KMS-11 (cell line): ENCODE results near the gene C10orf71.

Experiments
- H2AFZ ChIP-seq: fragments of 200-600 bp; sonication (generic); 2 replicates; pipeline ENCODE4 v1.6.1; 2016; ENCODE audit warnings: antibody characterized with exemption, mixed run types, low read depth
- H3K27ac ChIP-seq: fragments of 200-600 bp; sonication (generic); 2 replicates; pipeline ENCODE4 v1.6.1; 2016; ENCODE audit warnings: mild to moderate bottlenecking, mixed run types
- H3K27me3 ChIP-seq: fragments of 200-600 bp; sonication (generic); 2 replicates; pipeline ENCODE4 v1.6.1; 2017; ENCODE audit warnings: mild to moderate bottlenecking, low read depth, mixed run types, moderate library complexity; ENCODE audit not compliant: insufficient read depth
- H3K36me3 ChIP-seq: fragments of 200-600 bp; sonication (generic); 2 replicates; pipeline ENCODE4 v1.6.1; 2017; ENCODE audit warnings: mild to moderate bottlenecking, mixed run types; ENCODE audit not compliant: insufficient read depth
- H3K4me1 ChIP-seq: fragments of 200-600 bp; sonication (generic); 2 replicates; pipeline ENCODE4 v1.6.1; 2016; ENCODE audit warnings: mild to moderate bottlenecking, low read depth, mixed run types; ENCODE audit not compliant: poor library complexity, severe bottlenecking
- H3K4me2 ChIP-seq: fragments of 200-600 bp; sonication (generic); 2 replicates; pipeline ENCODE4 v1.7.0; 2016; ENCODE audit warnings: mild to moderate bottlenecking, mixed run types
- H3K4me3 ChIP-seq: fragments of 200-600 bp; sonication (generic); IDR thresholded peaks from 2 replicates; pipeline ENCODE4 v1.6.1; 2017; ENCODE audit warnings: low read depth, low read length, mixed read lengths; ENCODE audit not compliant: insufficient read depth
- H3K79me2 ChIP-seq: fragments of 200-600 bp; sonication (generic); 2 replicates; pipeline ENCODE4 v1.6.1; 2016; ENCODE audit warnings: low read depth, mixed run types; ENCODE audit not compliant: insufficient read depth
- H3K9ac ChIP-seq: fragments of 200-600 bp; sonication (generic); 2 replicates; pipeline ENCODE4 v1.6.1; 2016; ENCODE audit warnings: mild to moderate bottlenecking, mixed run types
- H4K20me1 ChIP-seq: fragments of 200-600 bp; sonication (generic); 2 replicates; pipeline ENCODE4 v1.6.1; 2016; ENCODE audit warnings: mild to moderate bottlenecking, mixed run types; ENCODE audit not compliant: insufficient read depth
- TF ChIP-seq, protein P1 (sequence below): fragments of 200-600 bp; sonication (generic); conservative IDR thresholded peaks from 2 replicates; pipeline ENCODE4 v1.6.1; 2017; ENCODE audit warnings: low read depth, mild to moderate bottlenecking, antibody characterized with exemption, low read length, moderate library complexity, mixed read lengths

Gene C10orf71

GRCh38 chr10:49292565-49293207, 6.3 kb upstream of the C10orf71 start:
- Histone ChIP-seq H3K9ac (no peak overlapping the region), H3K27ac (no peak overlapping the region), H3K4me2 (no peak overlapping the region), H2AFZ (no peak overlapping the region), H3K4me3 (no peak overlapping the region), H4K20me1 (no peaks in the 10 kb centered on the region), H3K27me3 (no peaks in the 10 kb centered on the region), H3K79me2 (no peaks in the 10 kb centered on the region), H3K4me1 (no peaks in the 10 kb centered on the region), H3K36me3 (no peaks in the 10 kb centered on the region)
- TF ChIP-seq, protein P1, sequence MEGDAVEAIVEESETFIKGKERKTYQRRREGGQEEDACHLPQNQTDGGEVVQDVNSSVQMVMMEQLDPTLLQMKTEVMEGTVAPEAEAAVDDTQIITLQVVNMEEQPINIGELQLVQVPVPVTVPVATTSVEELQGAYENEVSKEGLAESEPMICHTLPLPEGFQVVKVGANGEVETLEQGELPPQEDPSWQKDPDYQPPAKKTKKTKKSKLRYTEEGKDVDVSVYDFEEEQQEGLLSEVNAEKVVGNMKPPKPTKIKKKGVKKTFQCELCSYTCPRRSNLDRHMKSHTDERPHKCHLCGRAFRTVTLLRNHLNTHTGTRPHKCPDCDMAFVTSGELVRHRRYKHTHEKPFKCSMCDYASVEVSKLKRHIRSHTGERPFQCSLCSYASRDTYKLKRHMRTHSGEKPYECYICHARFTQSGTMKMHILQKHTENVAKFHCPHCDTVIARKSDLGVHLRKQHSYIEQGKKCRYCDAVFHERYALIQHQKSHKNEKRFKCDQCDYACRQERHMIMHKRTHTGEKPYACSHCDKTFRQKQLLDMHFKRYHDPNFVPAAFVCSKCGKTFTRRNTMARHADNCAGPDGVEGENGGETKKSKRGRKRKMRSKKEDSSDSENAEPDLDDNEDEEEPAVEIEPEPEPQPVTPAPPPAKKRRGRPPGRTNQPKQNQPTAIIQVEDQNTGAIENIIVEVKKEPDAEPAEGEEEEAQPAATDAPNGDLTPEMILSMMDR: no peak

GRCh38 chr10:49293208-49293603, 5.8 kb upstream of the C10orf71 start:
- Histone ChIP-seq H4K20me1 (no peaks in the 10 kb centered on the region), H3K9ac (no peak overlapping the region), H3K4me3 (no peak overlapping the region), H3K27me3 (no peaks in the 10 kb centered on the region), H3K27ac (no peak overlapping the region), H3K4me2 (no peak overlapping the region), H3K36me3 (no peaks in the 10 kb centered on the region), H2AFZ (no peak overlapping the region), H3K79me2 (no peaks in the 10 kb centered on the region), H3K4me1 (no peaks in the 10 kb centered on the region)
- TF ChIP-seq, protein P1: no peak

DNA sequence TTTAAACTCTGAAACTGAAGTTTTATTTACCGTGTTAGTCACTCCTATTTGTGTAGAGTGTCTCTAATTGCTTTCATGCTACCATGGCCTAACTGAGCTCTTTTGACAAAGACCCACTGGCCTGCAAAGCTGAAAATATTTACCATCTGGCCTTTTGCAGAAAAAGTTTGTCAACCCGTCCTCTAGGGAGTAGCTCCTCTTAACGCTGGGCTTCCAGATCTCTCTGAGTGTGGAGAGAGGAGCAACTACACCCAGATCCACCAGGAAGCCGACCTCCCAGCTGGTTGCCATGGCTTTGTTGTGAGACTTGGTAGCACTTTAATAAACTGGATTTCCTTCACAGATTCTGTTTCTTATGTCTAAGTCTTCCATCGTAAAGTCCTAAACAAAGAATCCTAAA, 4.2 kb upstream of the C10orf71 start:
- H4K20me1 ChIP-seq: no peaks in the 10 kb centered on the region
- no peak overlapping the region for H3K4me2 ChIP-seq
- no peak overlapping the region for H3K27ac ChIP-seq
- H3K79me2 ChIP-seq: no peaks in the 10 kb centered on the region
- H3K4me3 ChIP-seq: no peak overlapping the region
- H2AFZ ChIP-seq: no peak overlapping the region
- no peaks in the 10 kb centered on the region for H3K27me3 ChIP-seq
- H3K9ac ChIP-seq: no peak overlapping the region
- H3K36me3 ChIP-seq: no peaks in the 10 kb centered on the region
- TF ChIP-seq, protein P1: no peak
- peaks cover 10% of the 10 kb centered on the region for H3K4me1 ChIP-seq

GRCh38 chr10:49295297-49295696, 3.7 kb upstream of the C10orf71 start:
- Histone ChIP-seq H3K27ac (no peak overlapping the region), H3K36me3 (no peaks in the 10 kb centered on the region), H3K27me3 (no peaks in the 10 kb centered on the region), H4K20me1 (no peaks in the 10 kb centered on the region), H3K9ac (no peak overlapping the region), H3K4me1 (peaks cover 15% of the 10 kb centered on the region), H3K4me2 (no peak overlapping the region), H3K79me2 (no peaks in the 10 kb centered on the region), H3K4me3 (no peak overlapping the region), H2AFZ (no peak overlapping the region)
- TF ChIP-seq, protein P1: no peak
